ENCODE data around the gene PGM1.

GRCh38 chr1:63663301-63663700 is 70.1 kb downstream of the PGM1 start:
- no peak for TF ChIP-seq CTCF (IDR thresholded peaks at IDR 0.05)
- TF ChIP-seq POLR2A (IDR thresholded peaks at IDR 0.05) = no peak
